ENCODE data around the gene CRMP1.
A peak's percentile ranks its signal among the peaks of the same experiment; 100 is the strongest.
"Not testable (repeated sequence)": the region's sequence is repeated elsewhere in the genome, so short reads cannot be mapped to it uniquely, and the experiment has no call there.

CRMP1 gene

DNA sequence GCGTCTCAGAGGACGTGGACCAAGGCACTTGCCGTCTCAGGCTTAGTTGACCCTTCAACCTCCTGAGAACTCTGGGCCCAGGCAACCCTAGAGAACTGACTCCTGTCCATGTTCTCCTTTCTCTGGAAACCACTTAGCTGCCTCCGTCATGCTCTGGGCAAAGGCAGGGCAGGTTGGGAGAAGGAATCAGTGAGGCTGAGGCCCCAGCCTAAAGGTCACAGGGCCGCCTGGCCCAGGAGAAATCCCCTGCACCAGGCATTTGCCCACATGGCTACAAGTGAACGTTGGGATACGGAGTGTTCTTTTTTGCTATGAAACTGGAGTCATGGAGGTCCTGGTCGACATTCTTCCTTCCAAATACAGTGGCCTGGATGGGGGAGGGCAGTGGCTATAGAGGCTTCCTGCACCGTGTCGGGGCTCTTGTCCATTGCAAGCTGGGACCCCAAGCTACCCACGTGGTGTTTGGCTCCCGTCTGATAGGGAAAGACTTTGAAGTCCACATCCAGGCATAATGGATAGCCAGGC lies 76.0 kb downstream of the CRMP1 start:
- no peak for DNase-seq

GRCh38 chr4:5816101-5816500 lies 76.8 kb downstream of the CRMP1 start:
- no peak for DNase-seq

- DNase-seq: no peak
Observed at GRCh38 chr4:5815641-5816040, 77.2 kb downstream of the CRMP1 start.

DNA sequence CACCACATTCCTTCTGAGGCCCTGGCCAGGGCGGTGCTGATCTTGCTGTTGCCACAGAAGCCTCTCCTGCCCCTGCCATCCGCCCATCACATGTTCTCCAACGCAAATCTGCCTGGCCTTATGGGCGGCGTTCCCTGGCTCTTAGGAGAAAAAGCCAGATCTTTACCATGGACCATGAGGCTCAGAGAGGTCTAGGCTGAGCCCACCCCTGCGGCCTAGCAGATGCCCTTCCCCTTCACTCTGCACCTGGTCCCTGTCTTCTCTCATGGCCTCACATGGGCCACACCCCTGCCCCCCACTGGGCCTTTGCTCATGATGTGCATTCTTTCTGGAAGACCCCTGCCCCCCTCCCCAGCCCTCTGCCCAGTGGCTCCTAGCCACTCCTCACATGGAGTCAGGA lies 78.5 kb downstream of the CRMP1 start:
- DNase-seq: no peak

GRCh38 chr4:5813882-5814255 lies 79.0 kb downstream of the CRMP1 start:
- no peak for DNase-seq

- peak in 1 of 2 experiments; percentile 2 for DNase-seq
Observed at GRCh38 chr4:5812506-5813229, 80.2 kb downstream of the CRMP1 start.

DNA sequence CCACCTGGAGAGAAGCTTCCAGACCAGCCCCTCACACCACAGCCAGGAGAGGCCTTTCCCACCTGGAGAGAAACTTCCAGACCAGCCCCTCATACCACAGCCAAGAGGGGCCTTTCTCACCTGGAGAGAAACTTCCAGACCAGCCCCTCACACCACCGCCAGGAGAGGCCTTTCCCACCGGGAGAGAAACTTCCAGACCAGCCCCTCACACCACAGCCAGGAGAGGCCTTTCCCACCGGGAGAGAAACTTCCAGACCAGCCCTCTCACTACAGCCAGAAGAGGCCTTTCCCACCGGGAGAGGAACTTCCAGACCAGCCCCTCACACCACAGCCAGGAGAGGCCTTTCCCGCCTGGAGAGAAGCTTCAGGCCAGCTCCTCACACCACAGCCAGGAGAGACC lies 80.8 kb downstream of the CRMP1 start:
- DNase-seq: not testable (repeated sequence)

DNA sequence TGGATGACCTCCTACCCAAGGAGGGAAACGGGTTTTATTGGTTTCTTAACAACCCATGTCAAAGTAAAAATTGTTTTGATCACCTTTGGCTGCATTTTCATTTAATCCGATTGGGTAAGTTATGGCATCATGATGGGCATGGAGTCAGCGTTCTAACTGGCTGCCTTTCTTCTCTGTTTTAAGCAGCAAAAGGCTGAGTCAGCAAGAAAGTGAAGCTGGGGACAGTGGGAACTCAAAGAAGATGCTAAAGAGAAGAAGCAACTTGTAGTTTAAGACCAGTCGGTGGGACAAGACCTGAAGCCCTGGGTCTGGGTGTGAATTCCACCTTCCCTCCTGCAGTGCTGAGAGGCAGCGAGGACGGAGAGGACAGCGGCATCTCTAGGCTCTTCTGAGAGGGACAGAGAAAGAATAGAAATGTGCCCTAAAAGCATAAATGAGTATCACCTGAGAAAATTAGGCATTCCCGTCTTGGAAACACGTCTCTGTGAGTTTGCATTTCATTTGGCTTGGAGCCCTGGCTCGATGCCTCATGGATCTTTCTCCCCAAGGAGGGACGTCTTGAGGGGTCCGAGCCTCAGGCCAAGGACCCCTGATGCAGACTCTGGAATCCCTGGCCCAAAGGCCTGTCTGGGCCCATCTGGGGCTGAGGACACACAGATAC lies 82.0 kb downstream of the CRMP1 start:
- DNase-seq: no peak

- DNase-seq: no peak
Observed at GRCh38 chr4:5810151-5810550, 82.7 kb downstream of the CRMP1 start.

GRCh38 chr4:5809216-5809776 lies 83.6 kb downstream of the CRMP1 start:
- no peak for DNase-seq

DNA sequence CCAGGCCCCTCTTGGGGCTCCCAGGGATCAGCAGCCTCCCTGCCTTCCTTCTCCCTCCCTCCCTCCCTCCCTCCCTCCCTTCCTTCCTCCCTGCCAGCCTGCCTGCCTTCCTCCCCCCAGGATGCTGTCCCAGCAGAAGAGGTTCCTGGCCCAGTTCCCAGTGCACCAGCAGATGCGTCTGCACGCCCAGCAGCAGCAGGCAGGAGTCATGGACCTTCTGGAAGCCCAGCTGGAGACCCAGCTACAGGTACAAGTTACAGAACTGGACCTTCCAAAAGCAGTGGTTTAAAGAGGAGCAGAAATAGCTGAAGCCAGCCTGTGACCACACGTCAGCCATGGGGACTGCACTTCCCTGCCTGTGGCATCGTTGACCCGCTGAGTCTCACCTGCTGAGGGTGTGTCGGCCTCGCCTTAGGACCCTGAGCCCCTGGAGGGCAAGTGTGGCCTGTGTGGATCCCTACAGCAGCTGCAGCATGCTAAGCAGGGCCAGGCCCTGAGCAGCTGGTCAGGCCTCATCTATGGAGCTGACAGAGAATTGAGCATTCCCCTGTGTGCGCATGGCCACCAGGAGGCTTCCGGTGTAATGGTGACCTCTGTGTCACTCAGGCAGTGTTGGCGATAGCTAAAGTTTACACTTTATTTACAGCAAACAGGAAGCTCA lies 84.7 kb downstream of the CRMP1 start:
- no peak for DNase-seq

DNA sequence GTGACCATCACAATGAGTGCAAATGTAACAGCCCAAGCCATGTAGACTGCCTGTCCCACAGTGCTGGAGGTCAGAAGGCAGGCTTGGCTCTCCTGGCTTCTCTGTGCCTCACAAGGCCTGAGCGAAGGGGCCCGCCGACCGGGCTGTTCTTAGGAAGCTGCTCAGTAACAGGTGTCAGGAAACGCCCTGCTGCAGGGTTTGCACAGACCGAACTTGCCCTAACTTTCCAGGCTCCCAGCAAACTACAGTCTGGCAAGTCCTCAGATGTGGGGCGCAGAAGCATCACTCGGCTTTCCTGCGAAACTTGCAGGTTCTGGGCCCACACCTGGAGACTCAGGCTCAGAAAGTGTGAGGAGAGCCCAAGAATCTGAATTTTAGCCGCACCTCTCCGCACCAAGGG lies 87.6 kb downstream of the CRMP1 start:
- DNase-seq: no peak

- DNase-seq: no peak
Observed at GRCh38 chr4:5804656-5805055, 88.2 kb downstream of the CRMP1 start.

DNA sequence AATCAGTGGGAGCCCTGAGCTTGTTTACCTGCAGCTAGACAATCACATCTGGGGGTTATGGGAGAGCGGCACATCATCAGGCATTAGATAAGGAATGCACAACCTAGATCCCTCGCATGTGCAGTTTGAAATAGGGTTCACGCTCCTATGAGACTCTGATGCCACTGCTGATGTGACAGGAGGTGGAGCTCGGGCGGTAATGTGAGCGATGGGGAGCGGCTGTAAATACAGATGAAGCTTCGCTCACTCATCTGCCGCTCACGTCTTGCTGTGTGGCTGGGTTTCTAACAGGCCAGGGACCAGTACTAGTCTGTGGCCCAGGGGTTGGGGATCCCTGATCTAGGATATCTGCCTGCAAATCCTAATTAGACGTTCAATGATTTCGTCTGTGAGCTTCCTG lies 90.3 kb downstream of the CRMP1 start:
- DNase-seq: no peak

- no peak for DNase-seq
Observed at GRCh38 chr4:5801696-5802095, 91.2 kb downstream of the CRMP1 start.

GRCh38 chr4:5800496-5800895 lies 92.4 kb downstream of the CRMP1 start:
- no peak for DNase-seq

- DNase-seq: no peak
Observed at GRCh38 chr4:5799406-5799805, 93.5 kb downstream of the CRMP1 start.

- no peak for DNase-seq
Observed at GRCh38 chr4:5798946-5799345, 93.9 kb downstream of the CRMP1 start.

- no peak for DNase-seq
Observed at GRCh38 chr4:5798462-5798861, 94.4 kb downstream of the CRMP1 start.

DNA sequence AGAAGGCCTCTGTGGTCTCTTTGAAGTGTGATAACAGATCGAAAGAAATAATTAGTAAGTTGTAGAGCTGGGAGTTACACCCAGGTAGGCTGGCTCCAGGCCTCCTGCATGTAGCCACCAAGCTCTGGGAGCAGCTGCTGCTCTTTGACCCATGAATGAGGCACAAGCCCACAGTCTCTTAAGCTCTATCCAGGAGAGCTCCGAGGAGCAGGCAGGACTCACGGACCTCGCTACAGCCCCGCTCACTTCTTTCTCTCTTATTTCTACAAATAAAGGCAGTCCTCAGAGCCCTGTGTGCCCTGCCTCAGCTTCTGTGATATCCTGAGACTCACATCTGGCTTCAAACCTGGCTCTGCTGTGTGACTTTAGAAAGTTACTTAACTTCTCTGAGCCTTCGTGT lies 95.0 kb downstream of the CRMP1 start:
- DNase-seq: no peak

DNA sequence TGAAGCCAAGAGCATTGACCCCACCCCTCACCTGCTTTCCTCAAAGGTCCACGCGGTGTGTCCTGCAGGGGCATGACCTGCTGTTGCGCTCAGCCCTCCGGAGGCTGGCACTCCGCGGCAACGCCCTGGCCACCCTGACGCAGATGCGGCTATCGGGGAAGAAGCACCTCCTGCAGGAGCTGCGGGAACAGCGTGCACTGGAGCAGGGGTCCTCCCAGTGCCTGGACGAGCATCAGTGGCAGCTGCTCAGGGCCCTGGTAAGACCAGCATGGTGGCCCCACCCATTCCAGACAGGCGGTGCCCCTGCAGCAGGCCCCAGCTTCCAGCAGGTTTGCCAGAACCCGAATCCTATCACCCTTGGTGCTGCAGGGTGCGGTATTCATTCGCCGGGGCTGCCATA lies 95.9 kb downstream of the CRMP1 start:
- DNase-seq: no peak

DNA sequence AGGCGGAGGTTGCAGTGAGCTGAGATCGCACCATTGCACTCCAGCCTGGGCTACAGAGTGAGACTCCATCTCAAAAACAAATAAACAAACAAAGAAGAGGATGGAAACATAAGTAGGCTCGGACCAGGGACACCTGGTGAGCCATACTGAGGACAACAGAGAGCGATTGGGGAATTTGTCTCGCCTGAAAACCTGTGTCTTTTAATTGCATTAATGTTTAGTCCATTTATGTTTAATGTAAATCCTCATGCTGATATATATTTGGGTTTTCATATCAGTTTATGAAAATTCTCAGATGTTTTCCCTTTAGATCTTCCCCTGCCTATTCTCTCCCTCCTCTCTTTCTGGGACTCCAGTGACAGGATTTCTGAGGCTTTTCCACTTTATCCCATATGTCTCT lies 97.3 kb downstream of the CRMP1 start:
- no peak for DNase-seq

GRCh38 chr4:5793514-5793913 lies 99.4 kb downstream of the CRMP1 start:
- no peak for DNase-seq

GRCh38 chr4:5791654-5792053 lies 101.2 kb downstream of the CRMP1 start:
- no peak for DNase-seq

Data from activated CD4-positive, alpha-beta T cell treated with anti-CD3 and anti-CD28 coated beads, Interleukin-2, amount 50 U/mL, for 48 hours (primary cell).